ENCODE measurements around the gene TNFRSF4.

The TNFRSF4 gene

GRCh38 chr1:1200876-1201810 is 12.8 kb downstream of the TNFRSF4 start:
- Histone ChIP-seq H3K27ac (no peak overlapping the region), H3K27me3 (ENCODE audit: control insufficient read depth, insufficient read depth, low read length) (no peaks in the 10 kb centered on the region), H2AFZ (peak overlapping the region; percentile 68), H3K4me2 (ENCODE audit: low read length) (peak overlapping the region; percentile 74), H3K9me3 (ENCODE audit: control insufficient read depth, low read length) (no peaks in the 10 kb centered on the region), H3K4me1 (no peaks in the 10 kb centered on the region), H3K79me2 (no peaks in the 10 kb centered on the region), H3K9ac (no peak overlapping the region), H3K36me3 (ENCODE audit: control insufficient read depth, insufficient read depth, low read length) (no peaks in the 10 kb centered on the region), H3K4me3 (ENCODE audit: low read depth, low read length) (peak overlapping the region; percentile 34)
- TF ChIP-seq CTCF (IDR thresholded peaks at IDR 0.05) = no peak

DNA sequence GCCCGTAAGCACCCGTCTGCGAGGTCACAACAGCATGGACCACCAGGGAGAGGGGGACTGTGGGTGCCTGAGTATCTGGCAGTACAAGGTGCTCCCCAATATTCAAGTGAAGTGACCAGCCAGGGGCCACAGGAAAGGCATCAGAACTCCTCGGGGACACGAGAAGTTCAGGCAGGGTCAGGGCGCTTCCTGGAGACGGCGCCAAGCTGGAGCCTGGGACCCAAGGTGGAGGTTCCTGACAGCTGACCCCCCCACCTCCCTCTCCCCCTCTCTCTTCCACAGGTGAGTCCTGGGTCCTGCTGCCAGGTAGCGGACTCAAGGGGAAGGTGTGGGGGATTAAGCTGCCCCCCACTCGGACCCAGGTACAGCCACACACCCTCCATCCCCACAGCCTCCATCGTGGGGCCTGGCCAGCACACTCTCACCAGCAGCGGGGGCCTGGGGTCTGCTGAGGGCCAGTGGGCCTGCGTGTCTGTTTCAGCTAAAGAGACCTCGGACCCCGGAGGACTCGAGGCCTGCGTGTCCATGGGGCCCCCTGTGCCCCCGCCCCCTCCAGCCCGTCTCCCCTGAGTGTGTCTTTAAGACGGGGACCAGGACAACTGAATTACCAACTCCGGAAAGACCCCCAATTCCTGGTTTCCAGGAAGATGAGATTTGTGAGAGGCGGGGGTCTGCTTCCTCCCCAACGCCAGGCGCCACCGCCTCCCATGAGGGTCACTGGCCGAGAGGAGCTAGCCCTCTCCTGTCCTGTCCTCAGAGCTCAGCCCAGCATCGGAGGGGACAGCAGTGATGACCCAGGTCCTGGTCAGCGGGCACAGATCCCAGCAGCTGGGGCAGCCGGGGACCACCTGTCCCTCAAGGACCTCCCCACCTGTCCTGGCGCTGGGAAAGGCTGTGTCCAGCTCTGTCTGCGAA is 13.7 kb downstream of the TNFRSF4 start:
- Histone ChIP-seq H3K9ac (no peak overlapping the region), H3K9me3 (ENCODE audit: control insufficient read depth, low read length) (no peaks in the 10 kb centered on the region), H2AFZ (no peak overlapping the region), H3K79me2 (no peaks in the 10 kb centered on the region), H3K4me1 (no peaks in the 10 kb centered on the region), H3K27ac (no peak overlapping the region), H3K4me2 (ENCODE audit: low read length) (no peak overlapping the region), H3K27me3 (ENCODE audit: control insufficient read depth, insufficient read depth, low read length) (no peaks in the 10 kb centered on the region), H3K4me3 (ENCODE audit: low read depth, low read length) (no peak overlapping the region), H3K36me3 (ENCODE audit: control insufficient read depth, insufficient read depth, low read length) (no peaks in the 10 kb centered on the region)
- no peak for TF ChIP-seq CTCF (IDR thresholded peaks at IDR 0.05)

DNA sequence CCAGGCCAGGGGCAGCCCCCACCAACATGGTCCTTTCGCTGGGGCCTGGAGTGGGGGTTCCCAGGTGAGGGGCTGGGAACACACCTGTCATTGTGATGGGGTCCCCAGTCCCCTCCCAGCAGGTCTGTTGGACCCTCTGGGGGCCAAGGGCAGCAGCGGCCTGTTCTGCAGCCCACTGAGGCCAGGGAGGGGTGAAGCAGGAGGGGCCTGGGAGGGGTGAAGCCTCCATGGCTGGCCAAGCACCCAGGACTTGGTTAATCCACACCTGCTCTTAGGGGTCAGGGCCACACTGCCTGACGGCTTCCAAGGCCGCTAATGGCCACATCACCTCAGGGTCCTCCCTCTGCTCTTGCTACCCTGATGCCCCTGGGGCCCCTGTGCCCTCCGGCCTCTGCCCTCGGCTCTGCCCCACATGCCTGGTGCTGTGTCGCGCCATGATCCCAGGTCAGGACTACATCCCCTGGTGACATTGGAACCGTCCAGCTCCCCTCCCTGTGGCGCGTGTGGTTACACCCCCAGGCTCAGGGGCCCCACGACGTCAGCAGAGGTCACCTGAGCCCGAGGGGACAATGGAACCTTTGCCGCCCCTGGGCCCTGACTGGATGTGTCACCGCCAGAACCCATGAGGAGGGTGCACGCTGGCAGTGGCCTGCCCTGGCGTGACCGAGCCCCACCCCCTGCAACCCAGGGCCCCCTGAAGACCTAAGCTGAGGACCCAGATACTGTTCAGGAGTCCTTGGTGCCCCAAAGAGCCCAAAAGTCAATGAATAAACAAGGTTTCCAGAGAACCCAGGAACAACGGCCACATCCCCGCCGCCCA is 14.6 kb downstream of the TNFRSF4 start:
- H3K9ac ChIP-seq = no peak overlapping the region
- H3K4me1 ChIP-seq = no peaks in the 10 kb centered on the region
- H2AFZ ChIP-seq = no peak overlapping the region
- no peaks in the 10 kb centered on the region for H3K79me2 ChIP-seq
- H3K4me3 ChIP-seq (ENCODE audit: low read depth, low read length) = no peak overlapping the region
- H3K4me2 ChIP-seq (ENCODE audit: low read length) = no peak overlapping the region
- no peaks in the 10 kb centered on the region for H3K9me3 ChIP-seq (ENCODE audit: control insufficient read depth, low read length)
- no peak overlapping the region for H3K27ac ChIP-seq
- no peaks in the 10 kb centered on the region for H3K36me3 ChIP-seq (ENCODE audit: control insufficient read depth, insufficient read depth, low read length)
- no peaks in the 10 kb centered on the region for H3K27me3 ChIP-seq (ENCODE audit: control insufficient read depth, insufficient read depth, low read length)
- TF ChIP-seq CTCF (IDR thresholded peaks at IDR 0.05) = no peak

DNA sequence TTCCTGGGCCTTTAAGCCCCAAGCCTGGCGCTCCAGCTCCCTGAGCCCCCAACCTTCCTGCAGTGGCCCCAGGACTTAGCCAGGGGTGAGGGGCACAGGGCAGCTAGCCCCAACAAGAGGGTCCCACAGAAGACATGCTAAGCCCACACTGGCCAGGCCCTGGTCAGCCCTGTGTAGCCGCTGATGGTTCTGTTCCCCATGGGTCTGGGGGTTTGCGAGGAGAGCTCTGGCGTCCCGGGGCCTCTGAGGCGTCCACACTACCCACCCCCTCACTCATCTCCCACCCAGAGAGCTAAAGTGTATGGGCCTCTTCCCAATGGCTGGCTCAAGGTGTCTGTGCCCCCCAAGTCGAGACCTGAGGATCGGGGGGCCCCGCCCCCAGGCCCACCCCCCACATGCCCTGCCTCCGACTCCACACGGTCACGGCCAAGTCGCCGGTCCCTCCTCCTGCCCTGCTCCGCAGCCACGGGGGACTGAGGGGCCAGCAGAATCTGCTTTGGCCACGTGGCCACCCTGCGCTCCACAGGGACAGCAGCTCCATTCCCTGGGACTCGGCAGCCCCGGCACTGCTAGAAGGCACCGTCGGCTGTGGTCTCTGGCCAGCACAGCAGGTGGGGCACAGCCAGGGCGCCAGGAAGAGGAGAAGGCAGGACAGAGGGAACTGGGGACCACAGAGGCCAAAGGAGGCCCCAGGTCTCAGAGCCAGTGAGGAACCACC is 15.4 kb downstream of the TNFRSF4 start:
- no peak overlapping the region for H2AFZ ChIP-seq

More for the DNA sequence above, 15.4 kb downstream of the TNFRSF4 start:
- H3K4me3 ChIP-seq (ENCODE audit: low read depth, low read length) = no peak overlapping the region
- no peak for TF ChIP-seq CTCF (IDR thresholded peaks at IDR 0.05)
- no peaks in the 10 kb centered on the region for H3K4me1 ChIP-seq
- no peaks in the 10 kb centered on the region for H3K79me2 ChIP-seq
- H3K36me3 ChIP-seq (ENCODE audit: control insufficient read depth, insufficient read depth, low read length) = no peaks in the 10 kb centered on the region
- H3K9ac ChIP-seq = no peak overlapping the region
- no peak overlapping the region for H3K4me2 ChIP-seq (ENCODE audit: low read length)
- H3K27ac ChIP-seq = no peak overlapping the region
- H3K27me3 ChIP-seq (ENCODE audit: control insufficient read depth, insufficient read depth, low read length) = no peaks in the 10 kb centered on the region
- H3K9me3 ChIP-seq (ENCODE audit: control insufficient read depth, low read length) = no peaks in the 10 kb centered on the region
